Activated T-cell treated with anti-CD3 and anti-CD28 coated beads, Interleukin-2, amount 50 U/mL, for 72 hours (primary cell): ENCODE results near the gene ARRDC4. TPM values are rescaled to one million over a fixed set of nuclear protein-coding genes. Genes with fewer than 3 reads are reported as not detected.

Experiments used
- ATAC-seq, 2 donors: fragments of 150-1000 bp; cut with Tn5 transposase; replicated peaks in 1 of 2; 2 replicates each; pipeline ENCODE4 v1.10.0; 2021; ENCODE audit warnings: moderate library complexity in 2 of 2, mild to moderate bottlenecking in 1 of 2
- DNase-seq, 2 donors: peaks; one replicate each; pipeline ENCODE4 v3.0.0; 2021 to 2022; ENCODE audit warnings: mixed read lengths in 1 of 2
- H3K27ac Mint-ChIP-seq: one replicate; pipeline ENCODE4 v1.8.0; 2022; ENCODE audit warnings: mild to moderate bottlenecking, moderate library complexity, mixed read lengths
- H3K27me3 Mint-ChIP-seq: one replicate; pipeline ENCODE4 v1.8.0; 2022; ENCODE audit warnings: low read depth, mixed read lengths
- H3K36me3 Mint-ChIP-seq, 2 donors: one replicate each; pipeline ENCODE4 v1.8.0; 2022; ENCODE audit warnings: mixed read lengths in 2 of 2, mild to moderate bottlenecking in 1 of 2; ENCODE audit not compliant: insufficient read depth in 2 of 2
- H3K4me1 Mint-ChIP-seq: one replicate; pipeline ENCODE4 v1.8.0; 2022; ENCODE audit warnings: low read depth, mixed read lengths
- H3K4me3 Mint-ChIP-seq, 2 donors: one replicate each; pipeline ENCODE4 v1.8.0; 2022; ENCODE audit warnings: mild to moderate bottlenecking in 2 of 2, mixed read lengths in 2 of 2, moderate library complexity in 2 of 2
- H3K9me3 Mint-ChIP-seq, 2 donors: one replicate each; pipeline ENCODE4 v1.8.0; 2022; ENCODE audit warnings: mixed read lengths in 2 of 2
- total RNA-seq, 2 donors: library from RNA; stranded (reverse); gene quantifications; one replicate each; pipeline ENCODE4 v1.2.3, GENCODE V29; 2022

The ARRDC4 gene
- total RNA-seq, 2 donors from 2014 or later = 1.5 to 1.8 TPM

GRCh38 chr15:97953748-97954147 is 6.8 kb upstream of the ARRDC4 start:
- Mint-ChIP-seq H3K4me3 (no peak overlapping the region), H3K27ac (no peak overlapping the region), H3K4me1 (no peaks in the 10 kb centered on the region), H3K36me3 (no peaks in the 10 kb centered on the region), H3K27me3 (no peaks in the 10 kb centered on the region), H3K9me3 (peaks cover 0 to 2% of the 10 kb centered on the region in 2 donors)
- no peak for DNase-seq
- ATAC-seq = no peak

GRCh38 chr15:97955035-97955434 is 5.5 kb upstream of the ARRDC4 start:
- H3K27me3 Mint-ChIP-seq = no peaks in the 10 kb centered on the region
- ATAC-seq (no peak), DNase-seq (no peak)
- H3K4me3 Mint-ChIP-seq = no peak overlapping the region
- H3K27ac Mint-ChIP-seq = no peak overlapping the region
- no peaks in the 10 kb centered on the region for H3K36me3 Mint-ChIP-seq
- no peaks in the 10 kb centered on the region for H3K9me3 Mint-ChIP-seq
- H3K4me1 Mint-ChIP-seq = peaks cover 10% of the 10 kb centered on the region

- Mint-ChIP-seq H3K9me3 (no peaks in the 10 kb centered on the region), H3K4me3 (no peak overlapping the region), H3K27me3 (no peaks in the 10 kb centered on the region), H3K4me1 (peaks cover 15% of the 10 kb centered on the region), H3K27ac (no peak overlapping the region), H3K36me3 (no peaks in the 10 kb centered on the region)
- ATAC-seq (no peak), DNase-seq (no peak)
Measured at GRCh38 chr15:97955529-97955928, 5.0 kb upstream of the ARRDC4 start.

- H3K36me3 Mint-ChIP-seq = no peaks in the 10 kb centered on the region
- peak overlapping the region; percentile 76 to 87 for H3K4me3 Mint-ChIP-seq
- H3K27ac Mint-ChIP-seq = no peak overlapping the region
- ATAC-seq (no peak), DNase-seq (no peak)
- H3K27me3 Mint-ChIP-seq = peaks cover 5% of the 10 kb centered on the region
- H3K4me1 Mint-ChIP-seq = peaks cover 21% of the 10 kb centered on the region
- no peaks in the 10 kb centered on the region for H3K9me3 Mint-ChIP-seq
Measured at GRCh38 chr15:97959724-97960363, 659 bp upstream of the ARRDC4 start.

DNA sequence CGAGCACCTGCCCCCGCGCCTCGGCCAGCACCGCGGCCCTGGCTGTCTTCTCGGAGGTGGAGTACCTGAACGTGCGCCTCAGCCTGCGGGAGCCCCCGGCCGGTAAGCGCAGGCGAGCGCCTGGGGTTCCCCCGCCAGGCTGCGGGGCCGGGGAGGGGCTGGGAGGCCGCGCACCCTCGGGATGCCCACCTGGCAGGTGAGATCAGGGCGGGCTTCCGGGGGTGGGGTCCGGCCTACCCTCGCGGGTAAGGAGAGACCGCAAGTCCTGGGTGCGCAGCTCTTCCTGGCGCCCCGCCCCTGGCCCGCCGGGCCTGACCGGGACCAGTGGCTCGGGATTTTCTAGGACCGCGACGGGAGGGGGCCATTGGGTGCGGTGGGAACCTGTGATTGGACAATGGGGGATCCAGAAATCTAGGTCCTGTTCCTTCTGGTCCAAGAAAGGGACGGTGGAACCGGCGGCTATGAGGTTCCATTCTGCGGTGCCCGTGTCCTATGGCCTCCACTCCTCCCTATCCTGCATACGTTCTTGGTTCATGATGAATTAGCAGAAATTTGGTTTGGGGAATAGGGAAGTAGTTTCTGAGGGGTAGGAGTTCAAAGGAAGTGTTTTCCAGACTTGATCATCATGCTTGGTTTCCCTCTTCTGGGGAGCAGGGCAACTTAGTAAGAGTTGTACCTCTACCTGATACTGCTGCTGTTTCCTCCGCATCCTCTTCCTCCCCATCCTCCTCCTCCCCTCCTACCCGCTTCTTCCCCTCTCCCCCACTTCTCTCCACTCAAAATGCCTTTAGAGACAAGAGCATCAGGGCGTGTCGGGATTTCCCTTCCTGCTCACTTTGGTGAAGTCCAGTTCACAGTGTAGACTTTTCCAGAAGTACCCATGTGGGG is 808 bp downstream of the ARRDC4 start:
- H3K27ac Mint-ChIP-seq = no peak overlapping the region
- H3K9me3 Mint-ChIP-seq = no peaks in the 10 kb centered on the region
- H3K36me3 Mint-ChIP-seq = no peaks in the 10 kb centered on the region
- peak overlapping the region; percentile 77 to 87 for H3K4me3 Mint-ChIP-seq
- peak in 1 of 2 donors; percentile 1 for ATAC-seq
- peak; percentile 10 to 13 for DNase-seq
- H3K4me1 Mint-ChIP-seq = peaks cover 21% of the 10 kb centered on the region
- H3K27me3 Mint-ChIP-seq = peaks cover 5% of the 10 kb centered on the region

DNA sequence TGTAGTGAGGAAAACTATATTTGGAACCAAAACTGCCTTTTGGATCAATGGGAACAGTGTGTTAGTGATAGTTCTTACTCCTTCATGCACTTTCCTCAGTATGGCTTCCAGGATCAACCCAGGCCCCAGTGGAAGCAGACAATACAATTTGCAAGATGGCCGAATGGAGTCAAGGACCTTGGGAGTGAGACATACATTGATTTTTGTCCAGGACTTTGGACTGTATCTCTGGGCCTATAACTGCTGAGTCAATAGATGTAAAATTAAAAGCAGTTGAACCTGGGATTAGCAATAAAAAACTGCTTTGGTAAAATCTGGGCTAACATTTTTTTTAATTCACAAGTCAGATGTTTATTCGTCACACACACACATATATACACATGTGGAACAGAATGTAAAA is 1.8 kb downstream of the ARRDC4 start:
- Mint-ChIP-seq H3K4me1 (peaks cover 21% of the 10 kb centered on the region), H3K27ac (no peak overlapping the region), H3K4me3 (peak overlapping the region in 1 of 2 donors; percentile 69), H3K9me3 (no peaks in the 10 kb centered on the region), H3K27me3 (peaks cover 5% of the 10 kb centered on the region), H3K36me3 (no peaks in the 10 kb centered on the region)
- ATAC-seq (no peak), DNase-seq (no peak)

- Mint-ChIP-seq H3K4me1 (peaks cover 21% of the 10 kb centered on the region), H3K4me3 (no peak overlapping the region), H3K36me3 (no peaks in the 10 kb centered on the region), H3K9me3 (no peaks in the 10 kb centered on the region), H3K27me3 (peaks cover 5% of the 10 kb centered on the region), H3K27ac (no peak overlapping the region)
- DNase-seq (no peak), ATAC-seq (no peak)
Measured at GRCh38 chr15:97963779-97964178, 3.3 kb downstream of the ARRDC4 start.

GRCh38 chr15:97966246-97966645 is 5.7 kb downstream of the ARRDC4 start:
- ATAC-seq = no peak
- H3K36me3 Mint-ChIP-seq = no peaks in the 10 kb centered on the region
- H3K9me3 Mint-ChIP-seq = no peaks in the 10 kb centered on the region
- peaks cover 6% of the 10 kb centered on the region for H3K4me1 Mint-ChIP-seq
- DNase-seq = no peak
- H3K27me3 Mint-ChIP-seq = peaks cover 5% of the 10 kb centered on the region
- no peak overlapping the region for H3K4me3 Mint-ChIP-seq
- no peak overlapping the region for H3K27ac Mint-ChIP-seq

DNA sequence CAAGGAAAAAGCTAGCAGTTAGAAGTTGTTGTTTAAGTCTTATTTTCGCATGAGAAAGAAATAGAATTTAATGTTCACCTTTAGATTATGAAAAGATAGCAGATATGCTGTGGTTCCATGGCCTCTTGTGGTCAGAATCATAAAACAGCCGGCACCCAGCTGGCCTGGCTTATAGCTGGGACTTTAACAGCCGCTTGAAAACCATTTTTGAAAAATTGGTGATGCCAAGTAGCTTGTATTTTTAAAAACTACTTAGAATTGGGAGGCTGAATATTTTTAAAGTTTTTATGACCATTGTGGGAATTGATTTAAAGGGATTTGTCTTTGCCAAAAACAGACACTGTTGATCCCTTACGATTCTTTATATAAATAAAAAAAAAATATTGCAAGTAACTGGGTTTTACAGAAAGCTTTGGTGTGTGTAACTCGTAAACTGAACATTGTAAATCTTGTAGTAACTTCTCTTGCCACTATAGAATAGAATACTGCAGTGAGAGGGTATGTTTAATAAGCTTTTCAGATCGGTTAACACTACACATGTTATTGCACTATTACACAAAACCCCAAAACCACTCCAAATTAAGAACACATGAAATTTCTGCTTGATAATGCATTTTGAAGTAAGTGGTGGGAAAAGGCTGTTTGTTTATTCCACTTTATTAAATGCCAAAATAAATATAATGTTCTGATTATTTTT is 6.6 kb downstream of the ARRDC4 start:
- Mint-ChIP-seq H3K4me1 (no peaks in the 10 kb centered on the region), H3K36me3 (no peaks in the 10 kb centered on the region), H3K4me3 (no peak overlapping the region), H3K9me3 (no peaks in the 10 kb centered on the region), H3K27me3 (peaks cover 5% of the 10 kb centered on the region), H3K27ac (no peak overlapping the region)
- no peak for ATAC-seq
- no peak for DNase-seq

DNA sequence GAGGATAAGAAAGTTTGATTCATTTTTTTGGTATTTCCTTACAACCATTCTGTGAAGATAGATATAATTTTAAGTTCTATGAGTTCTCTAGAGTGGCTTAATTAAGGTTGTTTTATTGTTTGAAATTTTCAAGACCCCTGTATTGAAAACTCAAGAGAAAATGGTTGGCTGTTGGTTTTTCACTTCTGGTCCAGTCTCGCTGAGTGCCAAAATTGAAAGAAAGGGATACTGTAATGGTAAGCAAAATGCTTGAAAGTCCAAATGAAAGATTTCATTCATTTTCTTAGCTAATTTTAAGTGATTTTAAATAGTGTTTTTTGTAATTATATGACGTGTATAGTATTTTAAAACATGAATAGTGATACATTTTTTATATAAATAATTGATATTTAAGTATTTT is 7.4 kb downstream of the ARRDC4 start:
- Mint-ChIP-seq H3K9me3 (no peaks in the 10 kb centered on the region), H3K4me3 (no peak overlapping the region), H3K36me3 (no peaks in the 10 kb centered on the region), H3K27me3 (peaks cover 5% of the 10 kb centered on the region), H3K27ac (no peak overlapping the region), H3K4me1 (no peaks in the 10 kb centered on the region)
- ATAC-seq (no peak), DNase-seq (no peak)

- Mint-ChIP-seq H3K9me3 (no peaks in the 10 kb centered on the region), H3K36me3 (no peaks in the 10 kb centered on the region), H3K4me3 (no peak overlapping the region), H3K4me1 (no peaks in the 10 kb centered on the region), H3K27ac (no peak overlapping the region), H3K27me3 (peaks cover 3% of the 10 kb centered on the region)
- no peak for ATAC-seq
- DNase-seq = no peak
Measured at GRCh38 chr15:97968380-97968779, 7.9 kb downstream of the ARRDC4 start.

GRCh38 chr15:97972366-97972765 is 11.9 kb downstream of the ARRDC4 start:
- no peak overlapping the region for H3K4me3 Mint-ChIP-seq
- H3K9me3 Mint-ChIP-seq = no peaks in the 10 kb centered on the region
- ATAC-seq = no peak
- H3K36me3 Mint-ChIP-seq = no peaks in the 10 kb centered on the region
- DNase-seq = no peak
- H3K27ac Mint-ChIP-seq = no peak overlapping the region
- H3K27me3 Mint-ChIP-seq = no peaks in the 10 kb centered on the region
- H3K4me1 Mint-ChIP-seq = no peaks in the 10 kb centered on the region

- ATAC-seq = no peak
- Mint-ChIP-seq H3K27me3 (no peaks in the 10 kb centered on the region), H3K4me3 (no peak overlapping the region), H3K27ac (no peak overlapping the region), H3K9me3 (no peaks in the 10 kb centered on the region), H3K4me1 (no peaks in the 10 kb centered on the region), H3K36me3 (no peaks in the 10 kb centered on the region)
- no peak for DNase-seq
Measured at GRCh38 chr15:97976129-97976528, 15.6 kb downstream of the ARRDC4 start.
